BJ (cell line): Measurements from ENCODE around the gene KRTAP22-1. TPM values are rescaled to one million over a fixed set of nuclear protein-coding genes. Genes with fewer than 3 reads are reported as not detected.

Source experiments
- CTCF ChIA-PET: fragments of 350-600 bp; formaldehyde crosslinking; extraction: SDS; loops from one replicate; lab custom pipeline; 2021; ENCODE audit warnings: antibody characterized with exemption, inconsistent platforms; lab: Yijun Ruan, JAX
- POLR2A ChIA-PET: fragments of 300-600 bp; sonication (Branson Sonifier 250); formaldehyde crosslinking; extraction: SDS; loops from one replicate; lab custom pipeline; 2021; ENCODE audit warnings: antibody characterized with exemption; lab: Charles Lee
- DNase-seq: peaks from one replicate; pipeline ENCODE4 v3.0.0-alpha.2; 2011; ENCODE audit warnings: low read depth
- H3K27me3 ChIP-seq: 2 replicates; pipeline ENCODE4 v1.6.0; 2011; ENCODE audit warnings: low read length; ENCODE audit not compliant: control insufficient read depth, insufficient read depth
- H3K36me3 ChIP-seq: 2 replicates; pipeline ENCODE4 v1.5.1; 2011; ENCODE audit warnings: low read length; ENCODE audit not compliant: control insufficient read depth, insufficient read depth
- H3K4me3 ChIP-seq: 2 replicates; pipeline ENCODE4 v1.5.1; 2011; ENCODE audit warnings: low read depth, mild to moderate bottlenecking, control low read depth, low read length
- polyA plus RNA-seq: library from polyadenylated mRNA; depleted of rRNA; stranded (reverse); fragments of >200 nt; gene quantifications from 2 replicates; pipeline ENCODE4 v1.2.3, GENCODE V29; 2011
- TF ChIP-seq, protein P1 (sequence below): IDR thresholded peaks from 2 replicates; pipeline ENCODE4 v1.5.1; 2011; ENCODE audit warnings: low read depth, mild to moderate bottlenecking, control low read depth, inconsistent platforms, low read length, moderate library complexity; ENCODE audit not compliant: insufficient read depth

Gene KRTAP22-1
- polyA plus RNA-seq, 1 experiment = not detected

DNA sequence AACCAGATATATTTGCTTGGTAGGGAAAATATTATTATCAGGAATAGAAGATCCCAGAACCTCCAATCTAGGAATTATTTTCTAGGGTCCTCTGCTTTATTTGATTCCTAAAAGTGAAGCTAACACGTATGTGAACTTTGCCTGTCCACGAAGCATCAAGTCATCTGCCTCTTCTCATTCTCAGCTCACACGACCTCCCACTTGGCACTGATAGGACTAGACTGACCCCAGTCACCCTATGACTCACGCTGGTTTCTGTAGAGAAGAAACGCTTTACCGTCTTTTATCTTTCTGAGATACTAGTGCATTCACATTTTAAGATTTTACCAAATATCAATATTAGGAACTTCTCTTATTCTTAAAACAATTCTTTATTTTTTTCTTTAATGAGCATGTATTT, 37.8 kb upstream of the KRTAP22-1 start:
- H3K27me3 ChIP-seq = no peaks in the 10 kb centered on the region
- ChIA-PET CTCF (no interaction called here), POLR2A (no interaction called here)
- TF ChIP-seq, protein P1, sequence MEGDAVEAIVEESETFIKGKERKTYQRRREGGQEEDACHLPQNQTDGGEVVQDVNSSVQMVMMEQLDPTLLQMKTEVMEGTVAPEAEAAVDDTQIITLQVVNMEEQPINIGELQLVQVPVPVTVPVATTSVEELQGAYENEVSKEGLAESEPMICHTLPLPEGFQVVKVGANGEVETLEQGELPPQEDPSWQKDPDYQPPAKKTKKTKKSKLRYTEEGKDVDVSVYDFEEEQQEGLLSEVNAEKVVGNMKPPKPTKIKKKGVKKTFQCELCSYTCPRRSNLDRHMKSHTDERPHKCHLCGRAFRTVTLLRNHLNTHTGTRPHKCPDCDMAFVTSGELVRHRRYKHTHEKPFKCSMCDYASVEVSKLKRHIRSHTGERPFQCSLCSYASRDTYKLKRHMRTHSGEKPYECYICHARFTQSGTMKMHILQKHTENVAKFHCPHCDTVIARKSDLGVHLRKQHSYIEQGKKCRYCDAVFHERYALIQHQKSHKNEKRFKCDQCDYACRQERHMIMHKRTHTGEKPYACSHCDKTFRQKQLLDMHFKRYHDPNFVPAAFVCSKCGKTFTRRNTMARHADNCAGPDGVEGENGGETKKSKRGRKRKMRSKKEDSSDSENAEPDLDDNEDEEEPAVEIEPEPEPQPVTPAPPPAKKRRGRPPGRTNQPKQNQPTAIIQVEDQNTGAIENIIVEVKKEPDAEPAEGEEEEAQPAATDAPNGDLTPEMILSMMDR = no peak
- no peak for DNase-seq
- H3K4me3 ChIP-seq = no peak overlapping the region
- H3K36me3 ChIP-seq = no peaks in the 10 kb centered on the region

- TF ChIP-seq, protein P1 = no peak
- ChIA-PET CTCF (no interaction called here), POLR2A (no interaction called here)
- Histone ChIP-seq H3K4me3 (no peak overlapping the region), H3K36me3 (no peaks in the 10 kb centered on the region), H3K27me3 (no peaks in the 10 kb centered on the region)
- no peak for DNase-seq
Measured at GRCh38 chr21:30563630-30564029, 37.3 kb upstream of the KRTAP22-1 start.

GRCh38 chr21:30567617-30568016, 33.3 kb upstream of the KRTAP22-1 start:
- CTCF ChIA-PET = no interaction called here
- no peak overlapping the region for H3K4me3 ChIP-seq

GRCh38 chr21:30577766-30578165, 23.1 kb upstream of the KRTAP22-1 start:
- TF ChIP-seq, protein P1 = no peak
- ChIA-PET CTCF (no interaction called here), POLR2A (no interaction called here)

More at GRCh38 chr21:30567617-30568016, 33.3 kb upstream of the KRTAP22-1 start:
- Histone ChIP-seq H3K27me3 (no peaks in the 10 kb centered on the region), H3K36me3 (no peaks in the 10 kb centered on the region)
- no peak for DNase-seq
- POLR2A ChIA-PET = no interaction called here
- TF ChIP-seq, protein P1 = no peak

DNA sequence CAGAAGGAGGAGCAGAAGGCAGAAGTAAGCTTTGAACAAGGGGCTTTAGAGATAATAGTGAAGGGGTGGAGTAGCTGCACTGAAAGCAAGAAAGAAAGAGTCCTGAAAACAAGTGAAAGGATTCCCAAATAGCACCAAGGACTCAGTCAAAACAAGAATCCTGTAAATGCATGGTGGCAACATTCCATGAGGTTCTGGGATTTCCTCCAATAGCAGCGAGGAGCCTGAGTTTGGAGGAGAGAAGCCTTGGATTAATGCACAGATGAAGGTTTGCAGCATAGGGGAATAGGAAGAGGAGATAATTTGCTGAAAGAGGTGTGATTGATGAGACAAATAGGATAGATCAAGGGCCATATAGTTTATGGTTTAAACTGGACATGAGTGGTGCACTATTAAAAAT, 21.5 kb upstream of the KRTAP22-1 start:
- no peak for DNase-seq
- TF ChIP-seq, protein P1 = no peak
- Histone ChIP-seq H3K36me3 (no peaks in the 10 kb centered on the region), H3K27me3 (no peaks in the 10 kb centered on the region), H3K4me3 (no peak overlapping the region)
- ChIA-PET CTCF (no interaction called here), POLR2A (no interaction called here)

More at GRCh38 chr21:30577766-30578165, 23.1 kb upstream of the KRTAP22-1 start:
- H3K27me3 ChIP-seq = no peaks in the 10 kb centered on the region
- no peaks in the 10 kb centered on the region for H3K36me3 ChIP-seq
- DNase-seq = no peak
- no peak overlapping the region for H3K4me3 ChIP-seq
